WTC11 (cell line): ENCODE measurements around the gene SEMA6B. TPM values are rescaled to one million over a fixed set of nuclear protein-coding genes. Genes with fewer than 3 reads are reported as not detected.

Experiments used
- ATAC-seq: fragments of 200-7000 bp; cut with Tn5 transposase; 2 replicates; pipeline ENCODE4 v1.10.0; 2021; ENCODE audit warnings: mild to moderate bottlenecking, moderate library complexity
- CTCF ChIA-PET: fragments of 300-600 bp; sonication (Branson Sonifier 250); formaldehyde crosslinking; loops from one replicate; lab custom pipeline; 2021; ENCODE audit warnings: antibody characterized with exemption; lab: Charles Lee
- POLR2A ChIA-PET: fragments of 350-600 bp; sonication (Branson Sonifier 250); formaldehyde crosslinking; loops from one replicate; lab custom pipeline; 2021; ENCODE audit warnings: antibody characterized with exemption; lab: Charles Lee
- DNase-seq: peaks from one replicate; pipeline ENCODE4 v3.0.0; 2021; ENCODE audit warnings: low spot score
- H3K27ac Mint-ChIP-seq: 2 replicates; pipeline ENCODE4 v1.8.0; 2021; ENCODE audit warnings: mixed read lengths
- H3K27me3 Mint-ChIP-seq: 2 replicates; pipeline ENCODE4 v1.8.0; 2021; ENCODE audit warnings: low read depth, mild to moderate bottlenecking, moderate library complexity, mixed read lengths
- H3K36me3 Mint-ChIP-seq: 2 replicates; pipeline ENCODE4 v1.8.0; 2021; ENCODE audit warnings: mixed read lengths
- H3K4me1 Mint-ChIP-seq: 2 replicates; pipeline ENCODE4 v1.8.0; 2022; ENCODE audit warnings: mixed read lengths
- H3K4me3 Mint-ChIP-seq: 2 replicates; pipeline ENCODE4 v1.8.0; 2021; ENCODE audit warnings: mild to moderate bottlenecking, moderate library complexity, mixed read lengths
- H3K9me3 Mint-ChIP-seq: 2 replicates; pipeline ENCODE4 v1.8.0; 2021; ENCODE audit warnings: mixed read lengths
- ATF6 ChIP-seq: sonication (generic); formaldehyde crosslinking; IDR thresholded peaks from 2 replicates; pipeline ENCODE4 v1.8.1; 2023; ENCODE audit warnings: mild to moderate bottlenecking, missing genetic modification reagents
- E2F4 ChIP-seq: sonication (generic); formaldehyde crosslinking; IDR thresholded peaks from 2 replicates; pipeline ENCODE4 v1.8.1; 2022; ENCODE audit warnings: low read depth, mild to moderate bottlenecking, moderate library complexity, missing genetic modification reagents, borderline replicate concordance
- E2F5 ChIP-seq: sonication (generic); formaldehyde crosslinking; IDR thresholded peaks from 2 replicates; pipeline ENCODE4 v1.8.1; 2022; ENCODE audit warnings: mild to moderate bottlenecking, moderate library complexity, missing genetic modification reagents
- ESRRA ChIP-seq: sonication (generic); formaldehyde crosslinking; IDR thresholded peaks from 2 replicates; pipeline ENCODE4 v1.8.1; 2022; ENCODE audit warnings: mild to moderate bottlenecking, missing genetic modification reagents, borderline replicate concordance
- HMGXB4 ChIP-seq: sonication (generic); formaldehyde crosslinking; IDR thresholded peaks from 2 replicates; pipeline ENCODE4 v1.8.1; 2023; ENCODE audit warnings: mild to moderate bottlenecking, moderate library complexity, missing genetic modification reagents
- JUN ChIP-seq: sonication (generic); formaldehyde crosslinking; IDR thresholded peaks from 2 replicates; pipeline ENCODE4 v1.8.0; 2023; ENCODE audit warnings: mild to moderate bottlenecking, missing genetic modification reagents
- MAX ChIP-seq: sonication (generic); formaldehyde crosslinking; IDR thresholded peaks from 2 replicates; pipeline ENCODE4 v1.8.0; 2022; ENCODE audit warnings: mild to moderate bottlenecking, missing genetic modification reagents
- MYBL2 ChIP-seq: sonication (generic); formaldehyde crosslinking; IDR thresholded peaks from 2 replicates; pipeline ENCODE4 v1.8.1; 2023; ENCODE audit warnings: mild to moderate bottlenecking, moderate library complexity, missing genetic modification reagents
- PREB ChIP-seq: sonication (generic); formaldehyde crosslinking; IDR thresholded peaks from 2 replicates; pipeline ENCODE4 v1.8.1; 2022; ENCODE audit warnings: mild to moderate bottlenecking, missing genetic modification reagents, moderate library complexity, borderline replicate concordance
- USF1 ChIP-seq: sonication (generic); formaldehyde crosslinking; IDR thresholded peaks from 2 replicates; pipeline ENCODE4 v1.8.0; 2022; ENCODE audit warnings: mild to moderate bottlenecking, missing genetic modification reagents
- USF2 ChIP-seq: sonication (generic); formaldehyde crosslinking; IDR thresholded peaks from 2 replicates; pipeline ENCODE4 v1.8.1; 2023; ENCODE audit warnings: mild to moderate bottlenecking, missing genetic modification reagents, moderate library complexity
- ZBTB43 ChIP-seq: sonication (generic); formaldehyde crosslinking; IDR thresholded peaks from 2 replicates; pipeline ENCODE4 v1.8.1; 2023; ENCODE audit warnings: mild to moderate bottlenecking, missing genetic modification reagents
- ZMAT4 ChIP-seq: fragments of 250-450 bp; sonication (Bioruptor Pico); IDR thresholded peaks from 2 replicates; pipeline ENCODE4 v1.9.0; 2021; ENCODE audit warnings: mild to moderate bottlenecking
- ZNF138 ChIP-seq: sonication (generic); formaldehyde crosslinking; conservative IDR thresholded peaks from 2 replicates; pipeline ENCODE4 v1.8.1; 2022; ENCODE audit warnings: mild to moderate bottlenecking, moderate library complexity, missing genetic modification reagents
- ZNF263 ChIP-seq: sonication (generic); formaldehyde crosslinking; IDR thresholded peaks from 2 replicates; pipeline ENCODE4 v1.8.1; 2022; ENCODE audit warnings: low read depth, mild to moderate bottlenecking, moderate library complexity, missing genetic modification reagents
- ZNF425 ChIP-seq: fragments of 250-450 bp; sonication (Bioruptor Pico); conservative IDR thresholded peaks from 2 replicates; pipeline ENCODE4 v1.9.0; 2021; ENCODE audit warnings: mild to moderate bottlenecking
- total RNA-seq: library from RNA; stranded (reverse); gene quantifications from 3 replicates; pipeline ENCODE4 v1.2.3, GENCODE V29; 2021

SEMA6B gene
- total RNA-seq, 1 experiment from 2014 or later = 45.1 TPM

- no peaks in the 10 kb centered on the region for H3K9me3 Mint-ChIP-seq
- ChIA-PET POLR2A (no interaction called here), CTCF (interaction anchor here (1.2 to 14.6 kb wide), 6 partner anchors 12 to 63 kb away, joined by 3 to 217 read pairs (median 12); no protein-coding TSS in a partner anchor)
- DNase-seq (no peak), ATAC-seq (no peak)
- peaks cover 21% of the 10 kb centered on the region for H3K4me1 Mint-ChIP-seq
- no peaks in the 10 kb centered on the region; the same call in 1 of the 2 replicates for H3K27me3 Mint-ChIP-seq
- no peak overlapping the region for H3K4me3 Mint-ChIP-seq
- no peaks in the 10 kb centered on the region for H3K36me3 Mint-ChIP-seq
- TF ChIP-seq JUN (CRISPR knock-in tag) = no peak
- TF ChIP-seq ATF6 (CRISPR knock-in tag) = no peak
- TF ChIP-seq USF2 = no peak
- no peak for TF ChIP-seq ZNF263 (CRISPR knock-in tag)
- TF ChIP-seq PREB (CRISPR knock-in tag) = no peak
- no peak for TF ChIP-seq MYBL2 (CRISPR knock-in tag)
- TF ChIP-seq ZMAT4 (CRISPR knock-in tag) = no peak
- no peak for TF ChIP-seq E2F4 (CRISPR knock-in tag)
- no peak for TF ChIP-seq ZNF425 (CRISPR knock-in tag)
- no peak overlapping the region for H3K27ac Mint-ChIP-seq
Observed at GRCh38 chr19:4573682-4574081, 14.2 kb upstream of the SEMA6B start.

- Mint-ChIP-seq H3K27ac (no peak overlapping the region), H3K4me3 (no peak overlapping the region), H3K36me3 (no peaks in the 10 kb centered on the region), H3K9me3 (no peaks in the 10 kb centered on the region), H3K27me3 (no peaks in the 10 kb centered on the region), H3K4me1 (peaks cover 20% of the 10 kb centered on the region)
- CTCF ChIA-PET = interaction anchor here (0.5 to 14.6 kb wide), 8 partner anchors 9 to 66 kb away, joined by 3 to 217 read pairs (median 6); no protein-coding TSS in a partner anchor
- ATAC-seq (no peak), DNase-seq (no peak)
- POLR2A ChIA-PET = no interaction called here
- TF ChIP-seq E2F5 (CRISPR knock-in tag) (no peak), ESRRA (CRISPR knock-in tag) (no peak), MAX (CRISPR knock-in tag) (no peak), ZNF138 (CRISPR knock-in tag) (no peak), USF1 (CRISPR knock-in tag) (no peak), ZBTB43 (CRISPR knock-in tag) (no peak), HMGXB4 (CRISPR knock-in tag) (no peak)
Observed at GRCh38 chr19:4571305-4571917, 11.9 kb upstream of the SEMA6B start.
